GM12878 (cell line): ENCODE results near the gene ATP5ME.
"Not testable (repeated sequence)": the region's sequence is repeated elsewhere in the genome, so short reads cannot be mapped to it uniquely, and the experiment has no call there.

Experiments used
- ATF2 ChIP-seq: IDR thresholded peaks from 2 replicates; pipeline ENCODE4 v1.6.1; 2012; ENCODE audit warnings: low read length, inconsistent platforms
- CREM ChIP-seq: IDR thresholded peaks from 2 replicates; pipeline ENCODE4 v1.6.1; 2014; ENCODE audit warnings: antibody characterized with exemption, low read depth
- CTCF ChIP-seq, 3 experiments: IDR thresholded peaks in 2 of 3; conservative IDR thresholded peaks in 1 of 3; 2 replicates each; pipeline ENCODE4 v1.5.1; 2011; ENCODE audit warnings: low read depth in 3 of 3, low read length in 3 of 3, mild to moderate bottlenecking in 3 of 3, control low read depth in 2 of 3, moderate library complexity in 2 of 3, inconsistent platforms in 1 of 3, mixed read lengths in 1 of 3; ENCODE audit not compliant: control insufficient read depth in 2 of 3, insufficient read depth in 1 of 3; ENCODE audit errors: extremely low read depth in 1 of 3
- DPF2 ChIP-seq: fragments of 450-650 bp; IDR thresholded peaks from 2 replicates; pipeline ENCODE4 v1.6.1; 2017; ENCODE audit warnings: mild to moderate bottlenecking
- EED ChIP-seq: sonication (generic); IDR thresholded peaks from 2 replicates; pipeline ENCODE4 v1.6.1; 2016; ENCODE audit warnings: antibody characterized with exemption, low read depth
- EP300 ChIP-seq, 2 experiments: fragments of 150-350 bp in 1 of 2; IDR thresholded peaks; 2 replicates each; pipeline ENCODE4 v1.6.1; 2011 to 2012; ENCODE audit warnings: low read depth in 2 of 2, low read length in 2 of 2, borderline replicate concordance in 1 of 2, improper control_type of control experiment in 1 of 2, inconsistent platforms in 1 of 2; ENCODE audit not compliant: control insufficient read depth in 1 of 2
- FOXK2 ChIP-seq: fragments of 450-650 bp; IDR thresholded peaks from 2 replicates; pipeline ENCODE4 v1.6.1; 2017; ENCODE audit warnings: mild to moderate bottlenecking, moderate library complexity
- MLLT1 ChIP-seq: fragments of 450-650 bp; IDR thresholded peaks from 2 replicates; pipeline ENCODE4 v1.6.1; 2016; ENCODE audit warnings: mild to moderate bottlenecking
- MXI1 ChIP-seq: fragments of 150-350 bp; IDR thresholded peaks from 2 replicates; pipeline ENCODE4 v1.6.1; 2011; ENCODE audit warnings: low read depth, mild to moderate bottlenecking, inconsistent platforms, low read length, improper control_type of control experiment
- POLR2A ChIP-seq: IDR thresholded peaks from 2 replicates; pipeline ENCODE4 v1.6.1; 2011; ENCODE audit warnings: low read depth, mild to moderate bottlenecking, low read length
- RAD21 ChIP-seq: IDR thresholded peaks from 2 replicates; pipeline ENCODE4 v1.6.1; 2011; ENCODE audit warnings: mild to moderate bottlenecking, low read depth, low read length, moderate library complexity; ENCODE audit not compliant: insufficient read depth
- ZBTB11 ChIP-seq: fragments of 450-650 bp; formaldehyde crosslinking; IDR thresholded peaks from 2 replicates; pipeline ENCODE4 v1.5.0; 2022; ENCODE audit warnings: mild to moderate bottlenecking, missing genetic modification characterization
- ZNF274 ChIP-seq: IDR thresholded peaks from one replicate; pipeline ENCODE4 v1.8.0; 2011; ENCODE audit not compliant: insufficient read length, insufficient read depth
- ZNF592 ChIP-seq: fragments of 450-650 bp; IDR thresholded peaks from 2 replicates; pipeline ENCODE4 v1.6.1; 2017; ENCODE audit warnings: mild to moderate bottlenecking, moderate library complexity

GRCh38 chr4:669806-670559, 4.1 kb downstream of the ATP5ME start:
- not testable (repeated sequence) for TF ChIP-seq ZNF274; CREM; ZNF592; ZBTB11 (CRISPR knock-in tag); MXI1; POLR2A; FOXK2; EP300 (IDR thresholded peaks at IDR 0.05; ENCODE audit: borderline replicate concordance in 1 of 2, control insufficient read depth in 1 of 2, low read depth in 2 of 2, low read length in 2 of 2); DPF2; CTCF (IDR thresholded peaks at IDR 0.05 in 2 of 3, conservative IDR thresholded peaks at IDR 0.05 in 1 of 3; ENCODE audit: control insufficient read depth in 2 of 3, extremely low read depth in 1 of 3, insufficient read depth in 1 of 3, low read depth in 3 of 3, low read length in 3 of 3); EED; ATF2; RAD21; MLLT1
